Measurements from ENCODE around the gene LUC7L2. TPM values are rescaled to one million over a fixed set of nuclear protein-coding genes. Genes with fewer than 3 reads are reported as not detected.

Gene LUC7L2
- total and polyA plus RNA-seq, 9 of the 15 experiments (the other 6 are each of a cell fraction or from before 2014, with no cell fraction given), result 56.1 to 207 (median 141) TPM

- TF ChIP-seq E2F8 (IDR thresholded peaks at IDR 0.05; ENCODE audit: low read depth, partially characterized antibody) (peak; percentile 98), SMC3 (conservative IDR thresholded peaks at IDR 0.05; ENCODE audit: insufficient read depth, low read depth, low read length) (no peak), ATF3 (IDR thresholded peaks at IDR 0.05) (peak; percentile 30; the same call in 1 of the 2 replicates), ATF3 (CRISPR knock-in tag; conservative IDR thresholded peaks at IDR 0.05) (peak; percentile 91), ZNF696 (CRISPR knock-in tag; conservative IDR thresholded peaks at IDR 0.05) (no peak), TAL1 (IDR thresholded peaks at IDR 0.05) (no peak), TCF7 (IDR thresholded peaks at IDR 0.05; ENCODE audit: borderline replicate concordance) (no peak; the same call in none of the 2 replicates), MCM5 (IDR thresholded peaks at IDR 0.05; ENCODE audit: low read depth) (no peak), ZFX (CRISPR knock-in tag; IDR thresholded peaks at IDR 0.05) (peak; percentile 95), ZNF398 (CRISPR knock-in tag; IDR thresholded peaks at IDR 0.05) (no peak), ARID2 (IDR thresholded peaks at IDR 0.05) (0 out of 2 replicates have a peak, but pooled peaks have one; percentile 13), MYC (IDR thresholded peaks at IDR 0.05; ENCODE audit: low read depth, low read length) (peak; percentile 94), MYC (CRISPR knock-in tag; IDR thresholded peaks at IDR 0.05; ENCODE audit: borderline replicate concordance, low read depth) (peak; percentile 91), POU5F1 (IDR thresholded peaks at IDR 0.05; ENCODE audit: borderline replicate concordance, low read depth, low read length, partially characterized antibody) (no peak), ETS2 (tag; IDR thresholded peaks at IDR 0.05; ENCODE audit: borderline replicate concordance, poor library complexity, severe bottlenecking) (no peak), CREB5 (CRISPR knock-in tag; IDR thresholded peaks at IDR 0.05) (no peak), ZNF584 (CRISPR knock-in tag; IDR thresholded peaks at IDR 0.05; ENCODE audit: low read depth) (peak; percentile 15), ZNF445 (CRISPR knock-in tag; IDR thresholded peaks at IDR 0.05; ENCODE audit: low read depth) (no peak)
Measured at GRCh38 chr7:139359366-139360209, at the start of gene LUC7L2 (continued).
